ENCODE data around the gene MCTP1.

GRCh38 chr5:94689908-94690307, 595.0 kb downstream of the MCTP1 start:
- TF ChIP-seq CTCF (IDR thresholded peaks at IDR 0.05; ENCODE audit: low read depth, low read length) (no peak), EZH2phosphoT487 (IDR thresholded peaks at IDR 0.05; ENCODE audit: low read depth) (no peak)

Data from OCI-LY3 (cell line).